ENCODE results near the gene TLE4. TPM values are rescaled to one million over a fixed set of nuclear protein-coding genes. Genes with fewer than 3 reads are reported as not detected.

Gene TLE4
- total RNA-seq, 3 donors from 2014 or later (not counting 1 experiment from before 2014, with no cell fraction given): 214 to 240 (median 220) TPM

DNA sequence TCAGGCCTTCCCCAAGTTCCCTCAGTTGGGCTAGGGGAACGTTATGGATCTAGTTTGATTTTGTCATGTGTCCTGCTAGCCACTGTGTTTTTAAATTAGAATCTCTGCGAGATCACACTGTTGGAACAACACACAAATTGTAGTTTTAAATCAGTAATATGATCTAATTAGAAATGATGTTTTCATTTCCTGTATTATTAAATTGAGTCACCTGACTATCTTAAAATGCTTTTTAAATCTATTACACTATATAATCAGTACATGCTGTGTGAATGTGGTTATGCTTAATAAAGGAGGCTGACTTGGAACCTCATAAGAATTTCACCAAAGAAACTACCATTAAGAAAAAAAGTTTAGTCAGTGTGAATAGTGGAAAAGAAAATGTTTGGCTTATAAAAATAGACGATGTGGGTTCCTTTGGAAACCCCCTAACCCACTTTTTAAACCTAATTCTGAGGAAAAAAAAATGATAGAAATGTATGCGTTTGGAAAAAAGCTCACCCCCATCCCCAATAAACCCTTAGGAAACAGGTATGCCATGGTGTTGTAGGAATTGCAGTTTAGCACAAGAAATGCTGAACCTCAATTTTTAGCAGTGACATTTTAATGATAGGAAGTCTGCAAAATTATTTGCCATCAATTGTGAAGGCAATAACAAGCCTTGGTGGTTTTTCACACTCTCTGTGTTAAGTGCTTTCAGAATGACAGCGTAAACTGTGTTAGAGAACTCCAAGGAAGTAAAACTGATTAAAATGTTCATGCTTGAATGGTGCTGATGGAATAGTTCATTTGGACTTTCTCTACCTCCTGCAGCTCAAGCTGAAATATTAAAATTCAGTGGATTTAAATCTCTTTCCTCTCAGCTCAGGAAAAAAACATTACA lies 59.0 kb downstream of the TLE4 start:
- Histone ChIP-seq H3K4me1 (ENCODE audit: control insufficient read depth, insufficient read depth, low read length) (peaks cover 27% of the 10 kb centered on the region), H3K27me3 (ENCODE audit: control insufficient read depth, insufficient read depth, low read length) (no peaks in the 10 kb centered on the region), H3K4me3 (ENCODE audit: low read length) (no peak overlapping the region), H3K36me3 (ENCODE audit: control insufficient read depth, insufficient read depth, low read length) (no peaks in the 10 kb centered on the region), H3K27ac (ENCODE audit: low read length) (peak overlapping the region; percentile 14), H3K9me3 (ENCODE audit: control insufficient read depth, insufficient read depth, low read length) (no peaks in the 10 kb centered on the region)
- Mint-ChIP-seq H3K36me3 (peaks cover 13% of the 10 kb centered on the region), H3K27ac (peak overlapping the region; percentile 80 to 85), H3K4me1 (peaks cover 77 to 85% of the 10 kb centered on the region in 2 donors), H3K9me3 (no peaks in the 10 kb centered on the region), H3K4me3 (peak overlapping the region; percentile 78), H3K27me3 (ENCODE audit: low read depth in 2 of 2) (no peaks in the 10 kb centered on the region)
- intact Hi-C loops (cut with micrococcal nuclease): loop anchor here (1.0 to 2.0 kb wide), 2 partner anchors 32 to 57 kb away; no protein-coding TSS in a partner anchor
- WGBS (ENCODE audit: insufficient coverage): 23% methylated on average over 1 of the region's 5 CpGs
- ATAC-seq (peak; percentile 83 to 87 (median 86)), DNase-seq (peak in 1 of 2 donors; percentile 37)
- TF ChIP-seq, protein P1, sequence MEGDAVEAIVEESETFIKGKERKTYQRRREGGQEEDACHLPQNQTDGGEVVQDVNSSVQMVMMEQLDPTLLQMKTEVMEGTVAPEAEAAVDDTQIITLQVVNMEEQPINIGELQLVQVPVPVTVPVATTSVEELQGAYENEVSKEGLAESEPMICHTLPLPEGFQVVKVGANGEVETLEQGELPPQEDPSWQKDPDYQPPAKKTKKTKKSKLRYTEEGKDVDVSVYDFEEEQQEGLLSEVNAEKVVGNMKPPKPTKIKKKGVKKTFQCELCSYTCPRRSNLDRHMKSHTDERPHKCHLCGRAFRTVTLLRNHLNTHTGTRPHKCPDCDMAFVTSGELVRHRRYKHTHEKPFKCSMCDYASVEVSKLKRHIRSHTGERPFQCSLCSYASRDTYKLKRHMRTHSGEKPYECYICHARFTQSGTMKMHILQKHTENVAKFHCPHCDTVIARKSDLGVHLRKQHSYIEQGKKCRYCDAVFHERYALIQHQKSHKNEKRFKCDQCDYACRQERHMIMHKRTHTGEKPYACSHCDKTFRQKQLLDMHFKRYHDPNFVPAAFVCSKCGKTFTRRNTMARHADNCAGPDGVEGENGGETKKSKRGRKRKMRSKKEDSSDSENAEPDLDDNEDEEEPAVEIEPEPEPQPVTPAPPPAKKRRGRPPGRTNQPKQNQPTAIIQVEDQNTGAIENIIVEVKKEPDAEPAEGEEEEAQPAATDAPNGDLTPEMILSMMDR (IDR thresholded peaks at IDR 0.05): no peak

DNA sequence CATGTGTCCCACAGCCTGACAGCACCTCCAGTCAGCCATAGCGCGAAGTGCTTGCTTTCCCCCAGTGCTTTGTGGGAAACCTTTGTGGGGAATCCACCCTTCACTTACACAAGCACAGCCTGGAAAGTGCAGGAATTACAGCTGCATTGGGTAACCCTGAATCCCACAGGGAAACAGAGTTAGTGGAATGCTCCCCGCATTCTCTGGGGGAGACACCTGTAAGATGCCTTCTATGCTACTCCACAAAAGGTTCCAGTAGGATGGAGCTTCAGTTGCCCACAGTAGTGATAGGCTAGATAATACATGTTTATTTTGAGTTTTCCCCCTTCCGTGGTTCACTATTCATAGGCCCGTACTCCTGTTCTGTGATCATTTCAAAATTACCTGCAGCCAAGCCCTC lies 60.3 kb downstream of the TLE4 start:
- ATAC-seq (no peak), DNase-seq (no peak)
- no peaks in the 10 kb centered on the region for H3K27me3 Mint-ChIP-seq (ENCODE audit: low read depth in 2 of 2)
- H3K4me3 Mint-ChIP-seq: peak overlapping the region; percentile 49
- no peaks in the 10 kb centered on the region for H3K27me3 ChIP-seq (ENCODE audit: control insufficient read depth, insufficient read depth, low read length)
- 87% methylated on average over 5 of the region's 5 CpGs for WGBS (ENCODE audit: insufficient coverage)
- H3K27ac Mint-ChIP-seq: peak overlapping the region; percentile 78 to 80
- no peak overlapping the region for H3K27ac ChIP-seq (ENCODE audit: low read length)
- no peaks in the 10 kb centered on the region for H3K9me3 Mint-ChIP-seq
- H3K4me3 ChIP-seq (ENCODE audit: low read length): no peak overlapping the region
- H3K36me3 ChIP-seq (ENCODE audit: control insufficient read depth, insufficient read depth, low read length): no peaks in the 10 kb centered on the region
- peaks cover 13% of the 10 kb centered on the region for H3K36me3 Mint-ChIP-seq
- intact Hi-C loops (cut with micrococcal nuclease): loop anchor here (1.0 kb wide), 1 partner anchor 9 kb away; no protein-coding TSS in a partner anchor
- H3K9me3 ChIP-seq (ENCODE audit: control insufficient read depth, insufficient read depth, low read length): no peaks in the 10 kb centered on the region
- peaks cover 25% of the 10 kb centered on the region for H3K4me1 ChIP-seq (ENCODE audit: control insufficient read depth, insufficient read depth, low read length)
- TF ChIP-seq, protein P1 (IDR thresholded peaks at IDR 0.05): no peak
- peaks cover 86 to 91% of the 10 kb centered on the region in 2 donors for H3K4me1 Mint-ChIP-seq

DNA sequence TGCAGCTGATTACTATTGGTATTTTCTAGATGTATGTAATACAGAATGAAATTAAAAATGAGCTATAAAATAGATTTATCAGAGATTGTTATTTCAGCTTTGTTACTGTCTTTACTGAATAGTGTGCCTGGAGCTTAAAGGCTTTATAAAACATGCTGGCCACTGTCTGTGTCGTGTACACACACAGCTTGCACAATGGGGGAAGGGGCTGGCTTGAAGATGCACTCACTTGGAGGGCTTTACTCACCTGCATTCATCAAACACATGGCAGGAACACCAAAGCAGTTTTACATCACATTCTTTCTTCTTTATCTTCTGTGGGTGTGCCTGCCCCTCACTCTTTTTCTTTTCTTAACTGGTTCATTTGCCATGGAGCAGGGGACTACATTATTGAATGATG lies 60.9 kb downstream of the TLE4 start:
- Histone ChIP-seq H3K9me3 (ENCODE audit: control insufficient read depth, insufficient read depth, low read length) (no peaks in the 10 kb centered on the region), H3K27ac (ENCODE audit: low read length) (no peak overlapping the region), H3K4me3 (ENCODE audit: low read length) (no peak overlapping the region), H3K27me3 (ENCODE audit: control insufficient read depth, insufficient read depth, low read length) (no peaks in the 10 kb centered on the region), H3K4me1 (ENCODE audit: control insufficient read depth, insufficient read depth, low read length) (peaks cover 25% of the 10 kb centered on the region), H3K36me3 (ENCODE audit: control insufficient read depth, insufficient read depth, low read length) (no peaks in the 10 kb centered on the region)
- no peaks in the 10 kb centered on the region for H3K27me3 Mint-ChIP-seq (ENCODE audit: low read depth in 2 of 2)
- H3K27ac Mint-ChIP-seq: peak overlapping the region; percentile 78 to 81
- peaks cover 86 to 91% of the 10 kb centered on the region in 2 donors for H3K4me1 Mint-ChIP-seq
- 89% methylated on average over 1 of the region's 1 CpG for WGBS (ENCODE audit: insufficient coverage)
- intact Hi-C loops (cut with micrococcal nuclease): loop anchor here (1.0 kb wide), 1 partner anchor 9 kb away; no protein-coding TSS in a partner anchor
- TF ChIP-seq, protein P1 (IDR thresholded peaks at IDR 0.05): no peak
- no peaks in the 10 kb centered on the region for H3K9me3 Mint-ChIP-seq
- ATAC-seq: no peak
- peak overlapping the region; percentile 49 for H3K4me3 Mint-ChIP-seq
- DNase-seq: no peak
- H3K36me3 Mint-ChIP-seq: peaks cover 8% of the 10 kb centered on the region

Data from natural killer cell (primary cell).